Stimulated activated naive CD8-positive, alpha-beta T cell treated with anti-CD3 and anti-CD28 coated beads, Interleukin-15, Interleukin-2, amounts not matched to agents 100 ng/mL and 50 ng/mL, for 24 hours (primary cell): Measurements from ENCODE around the gene SNX9.
"Not testable (repeated sequence)": the region's sequence is repeated elsewhere in the genome, so short reads cannot be mapped to it uniquely, and the experiment has no call there.

ENCODE experiments used
- H3K27ac Mint-ChIP-seq: one replicate; pipeline ENCODE4 v1.8.0; 2021; ENCODE audit warnings: mild to moderate bottlenecking, mixed read lengths
- H3K27me3 Mint-ChIP-seq: one replicate; pipeline ENCODE4 v1.8.0; 2021; ENCODE audit warnings: mixed read lengths
- H3K36me3 Mint-ChIP-seq: one replicate; pipeline ENCODE4 v1.8.0; 2021; ENCODE audit warnings: low read depth, mixed read lengths
- H3K4me1 Mint-ChIP-seq: one replicate; pipeline ENCODE4 v1.8.0; 2021; ENCODE audit warnings: low read depth, mixed read lengths
- H3K4me3 Mint-ChIP-seq: one replicate; pipeline ENCODE4 v1.8.0; 2021; ENCODE audit warnings: mild to moderate bottlenecking, mixed read lengths
- H3K9me3 Mint-ChIP-seq: one replicate; pipeline ENCODE4 v1.8.0; 2021; ENCODE audit warnings: mixed read lengths

SNX9 gene

DNA sequence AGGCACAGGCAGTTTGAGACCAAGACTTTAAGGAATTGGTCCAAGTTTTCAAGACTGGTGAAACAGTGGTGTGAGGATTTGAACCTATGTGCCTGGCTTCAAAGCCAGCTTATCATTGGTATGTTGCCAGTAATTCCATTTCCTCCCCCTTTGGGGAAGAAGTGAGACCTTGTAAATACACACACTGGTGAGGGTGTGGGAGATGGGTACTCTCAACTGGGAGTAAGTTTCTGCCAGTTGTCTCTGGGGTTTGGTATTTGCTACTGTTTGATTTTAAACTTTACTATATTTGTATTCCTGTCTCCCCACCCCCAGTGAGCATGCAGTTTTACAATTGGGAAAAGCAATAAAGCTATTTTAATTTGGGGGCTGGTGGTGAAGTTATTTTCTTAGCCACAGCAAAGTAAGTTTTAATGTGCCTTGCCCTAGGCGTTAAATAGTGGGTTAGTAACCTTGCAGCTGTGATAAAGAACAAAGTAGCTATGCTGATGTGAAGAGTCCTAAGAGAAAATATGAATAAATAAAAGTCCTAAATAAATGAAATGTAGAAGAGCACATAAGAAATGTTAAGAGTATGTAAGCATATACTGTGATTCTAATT, 31.0 kb downstream of the SNX9 start:
- H3K27me3 Mint-ChIP-seq: no peaks in the 10 kb centered on the region
- peaks cover 67% of the 10 kb centered on the region for H3K36me3 Mint-ChIP-seq
- H3K9me3 Mint-ChIP-seq: peaks cover 25% of the 10 kb centered on the region
- H3K4me3 Mint-ChIP-seq: no peak overlapping the region
- H3K4me1 Mint-ChIP-seq: peaks cover 72% of the 10 kb centered on the region
- H3K27ac Mint-ChIP-seq: no peak overlapping the region

DNA sequence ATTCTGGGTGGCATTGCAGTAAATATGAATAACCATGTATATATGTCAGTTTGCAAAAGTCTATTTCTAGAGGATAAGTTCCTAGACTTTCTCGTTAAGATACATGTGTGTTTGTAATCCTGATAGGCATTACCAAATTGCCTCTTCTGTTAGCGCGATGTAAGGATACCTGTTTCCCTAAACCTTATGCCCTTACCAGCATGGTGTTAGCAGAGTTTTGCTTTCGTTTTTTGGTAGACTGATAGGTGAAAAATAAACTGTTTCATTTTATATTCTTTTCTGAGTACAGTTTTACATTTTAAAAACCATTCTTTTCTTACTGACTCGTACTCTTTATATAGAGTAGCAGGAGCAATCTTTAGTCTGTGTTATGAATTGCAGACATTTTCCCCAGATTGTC, 32.3 kb downstream of the SNX9 start:
- H3K4me1 Mint-ChIP-seq: peaks cover 72% of the 10 kb centered on the region
- H3K27ac Mint-ChIP-seq: no peak overlapping the region
- H3K9me3 Mint-ChIP-seq: peaks cover 25% of the 10 kb centered on the region
- no peak overlapping the region for H3K4me3 Mint-ChIP-seq
- H3K27me3 Mint-ChIP-seq: no peaks in the 10 kb centered on the region
- peaks cover 59% of the 10 kb centered on the region for H3K36me3 Mint-ChIP-seq

DNA sequence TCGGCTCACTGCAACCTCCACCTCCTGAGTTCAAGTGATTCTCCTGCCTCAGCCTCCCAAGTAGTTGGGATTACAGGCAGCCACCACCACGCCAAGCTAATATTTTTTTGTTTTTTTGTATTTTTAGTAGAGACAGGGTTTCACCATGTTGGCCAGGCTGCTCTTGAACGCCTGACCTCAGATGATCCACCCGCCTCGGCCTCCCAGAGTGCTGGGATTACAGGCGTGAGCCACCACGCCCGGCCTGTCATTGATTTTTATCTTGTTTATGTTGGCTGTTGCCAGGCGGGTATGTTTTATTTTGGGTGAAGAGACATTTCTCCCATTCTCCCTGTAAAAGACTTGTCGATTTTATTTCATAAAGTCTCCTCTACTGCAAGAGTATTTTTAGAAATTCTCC, 32.8 kb downstream of the SNX9 start:
- H3K4me3 Mint-ChIP-seq, H3K27ac Mint-ChIP-seq, H3K27me3 Mint-ChIP-seq: not testable (repeated sequence)
- Mint-ChIP-seq H3K9me3 (peaks cover 25% of the 10 kb centered on the region), H3K4me1 (peaks cover 74% of the 10 kb centered on the region), H3K36me3 (peaks cover 59% of the 10 kb centered on the region)

DNA sequence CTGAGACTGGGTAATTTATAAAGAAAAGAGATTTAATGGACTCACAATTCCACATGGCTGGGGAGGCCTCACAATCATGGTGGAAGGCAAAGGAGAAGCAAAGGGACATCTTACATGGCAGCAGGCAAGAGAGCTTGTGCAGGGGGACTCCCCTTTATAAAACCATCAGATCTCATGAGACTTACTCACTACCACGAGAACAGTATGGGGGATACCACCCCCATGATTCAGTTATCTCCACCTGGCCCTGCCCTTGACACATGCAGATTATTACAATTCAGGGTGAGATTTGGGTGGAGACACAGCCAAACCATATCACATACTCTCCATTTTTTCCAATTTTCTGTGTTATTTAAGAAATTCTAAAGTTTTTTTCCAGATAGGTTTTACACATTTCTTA, 35.6 kb downstream of the SNX9 start:
- H3K27me3 Mint-ChIP-seq, H3K4me3 Mint-ChIP-seq: not testable (repeated sequence)
- peak overlapping the region; percentile 36 for H3K27ac Mint-ChIP-seq
- H3K4me1 Mint-ChIP-seq: peaks cover 89% of the 10 kb centered on the region
- H3K36me3 Mint-ChIP-seq: peaks cover 60% of the 10 kb centered on the region
- peaks cover 16% of the 10 kb centered on the region for H3K9me3 Mint-ChIP-seq

DNA sequence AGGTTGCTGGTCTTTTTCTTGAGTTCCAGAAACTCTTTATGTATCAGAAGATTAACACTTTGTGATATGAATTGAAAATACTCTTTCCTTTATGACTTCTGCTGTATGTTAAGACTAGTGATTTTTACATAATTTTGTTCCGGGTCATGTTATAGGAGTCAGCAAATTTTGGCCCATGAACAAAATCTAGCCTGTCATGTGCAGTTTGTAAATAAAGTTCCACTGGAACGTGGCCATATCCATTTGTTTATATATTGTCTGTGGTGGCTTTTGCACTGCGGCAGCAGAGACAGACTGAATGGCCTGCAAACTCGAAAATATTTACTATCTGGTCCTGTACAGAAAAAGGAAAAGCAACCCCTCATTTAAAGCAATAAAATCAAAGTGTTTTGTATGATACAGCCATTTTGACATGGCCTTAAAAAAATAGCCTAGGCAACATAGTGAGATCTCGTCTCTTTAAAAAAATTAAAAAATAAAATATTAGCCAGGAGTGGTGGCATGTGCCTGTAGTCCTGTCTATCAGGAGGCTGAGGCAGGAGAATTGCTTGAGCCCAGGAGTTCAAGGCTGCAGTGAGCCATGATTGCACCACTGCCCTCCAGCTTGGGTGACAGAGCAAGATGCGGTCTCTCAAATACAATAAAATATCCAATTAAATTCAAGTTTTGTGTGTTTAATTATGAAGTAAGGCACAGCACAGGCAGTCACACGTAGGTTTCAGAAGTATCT, 36.9 kb downstream of the SNX9 start:
- Mint-ChIP-seq H3K9me3 (peaks cover 14% of the 10 kb centered on the region), H3K36me3 (peaks cover 64% of the 10 kb centered on the region), H3K27ac (peak overlapping the region; percentile 36), H3K4me3 (no peak overlapping the region), H3K27me3 (no peaks in the 10 kb centered on the region), H3K4me1 (peaks cover 89% of the 10 kb centered on the region)

DNA sequence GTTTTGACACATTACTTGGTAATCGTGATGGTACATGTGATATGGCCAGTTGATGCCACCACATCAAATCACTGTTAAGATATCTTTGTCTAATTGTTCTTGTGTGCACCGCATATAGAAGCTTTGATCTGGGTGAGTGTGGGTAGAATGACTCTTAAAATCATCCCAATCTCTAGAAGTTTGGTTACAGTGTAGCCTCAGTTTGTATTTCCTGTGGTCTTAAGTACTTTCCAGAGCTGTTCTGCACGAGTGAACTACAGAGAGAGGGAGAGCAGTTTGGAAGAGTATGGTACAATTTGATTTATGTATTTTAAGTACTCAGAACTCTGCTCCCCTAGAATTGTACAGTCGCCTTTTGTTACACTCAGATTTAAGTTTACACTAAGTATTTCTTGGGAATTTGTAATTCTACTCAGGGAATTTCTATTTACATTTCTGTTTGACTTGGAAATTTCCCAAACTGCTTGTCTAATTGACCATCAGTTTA, 37.5 kb downstream of the SNX9 start:
- Mint-ChIP-seq H3K9me3 (peaks cover 10% of the 10 kb centered on the region), H3K4me1 (peaks cover 89% of the 10 kb centered on the region), H3K4me3 (no peak overlapping the region), H3K36me3 (peaks cover 66% of the 10 kb centered on the region), H3K27ac (peak overlapping the region; percentile 55), H3K27me3 (no peaks in the 10 kb centered on the region)

DNA sequence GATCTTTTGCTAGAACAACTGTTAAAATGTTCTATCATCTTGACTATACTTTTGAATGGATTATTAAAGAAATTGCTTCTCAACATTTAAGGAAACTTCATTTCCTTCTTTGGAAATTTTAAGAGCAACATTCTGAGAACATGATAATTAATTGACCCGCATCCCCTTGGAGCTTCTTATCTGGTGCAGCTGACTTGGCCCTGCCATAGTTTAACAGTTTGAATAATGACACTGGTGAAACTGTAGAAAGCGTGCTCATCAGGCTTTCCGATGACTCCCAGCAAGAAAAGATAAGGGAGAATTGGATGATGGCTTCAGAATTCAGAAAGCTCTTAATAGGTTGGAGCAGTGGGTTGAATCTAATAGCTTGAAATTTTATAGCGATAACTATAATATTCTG, 38.1 kb downstream of the SNX9 start:
- Mint-ChIP-seq H3K27me3 (no peaks in the 10 kb centered on the region), H3K4me3 (no peak overlapping the region), H3K36me3 (peaks cover 67% of the 10 kb centered on the region), H3K4me1 (peaks cover 93% of the 10 kb centered on the region), H3K27ac (no peak overlapping the region), H3K9me3 (peaks cover 10% of the 10 kb centered on the region)

DNA sequence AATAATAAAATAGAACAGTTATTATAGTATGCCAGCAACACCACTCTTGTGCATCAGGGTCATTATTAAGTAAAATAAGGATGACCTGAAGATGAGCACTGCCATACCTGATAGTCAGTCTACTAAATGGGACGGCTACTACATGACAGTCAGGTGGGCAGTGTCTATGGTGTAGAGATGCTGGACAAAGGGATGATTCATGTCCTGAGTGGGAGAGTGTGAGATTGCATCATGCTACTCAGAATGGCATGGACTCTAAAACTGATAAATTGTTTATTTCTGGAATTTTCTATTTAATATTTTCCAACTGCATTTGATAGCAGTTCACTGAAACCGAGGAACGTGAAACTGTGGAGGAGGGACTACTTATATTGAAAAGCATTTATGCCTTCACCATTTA, 38.8 kb downstream of the SNX9 start:
- H3K27ac Mint-ChIP-seq: no peak overlapping the region
- H3K4me1 Mint-ChIP-seq: peaks cover 88% of the 10 kb centered on the region
- no peaks in the 10 kb centered on the region for H3K27me3 Mint-ChIP-seq
- H3K9me3 Mint-ChIP-seq: peaks cover 10% of the 10 kb centered on the region
- no peak overlapping the region for H3K4me3 Mint-ChIP-seq
- peaks cover 61% of the 10 kb centered on the region for H3K36me3 Mint-ChIP-seq

DNA sequence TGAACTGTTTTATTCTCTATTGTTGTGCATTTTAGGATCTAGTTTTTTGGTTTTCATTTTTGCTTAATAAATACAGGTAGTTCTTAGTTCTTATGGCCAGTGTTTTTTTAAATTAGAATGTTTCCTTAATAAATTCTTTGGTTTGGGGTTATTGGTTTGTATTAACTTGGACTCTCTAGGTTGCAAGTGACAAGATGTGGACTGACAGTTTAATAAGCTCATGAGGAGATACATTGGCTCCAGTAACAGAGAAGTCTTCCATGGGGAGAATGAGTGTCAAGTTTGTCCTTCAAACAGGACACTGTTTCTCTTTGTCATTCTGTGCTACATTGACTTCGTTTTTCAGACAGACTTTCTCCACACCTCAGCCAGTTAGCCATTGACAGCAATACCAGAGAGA, 39.7 kb downstream of the SNX9 start:
- Mint-ChIP-seq H3K27ac (no peak overlapping the region), H3K4me1 (peaks cover 85% of the 10 kb centered on the region), H3K27me3 (no peaks in the 10 kb centered on the region)

DNA sequence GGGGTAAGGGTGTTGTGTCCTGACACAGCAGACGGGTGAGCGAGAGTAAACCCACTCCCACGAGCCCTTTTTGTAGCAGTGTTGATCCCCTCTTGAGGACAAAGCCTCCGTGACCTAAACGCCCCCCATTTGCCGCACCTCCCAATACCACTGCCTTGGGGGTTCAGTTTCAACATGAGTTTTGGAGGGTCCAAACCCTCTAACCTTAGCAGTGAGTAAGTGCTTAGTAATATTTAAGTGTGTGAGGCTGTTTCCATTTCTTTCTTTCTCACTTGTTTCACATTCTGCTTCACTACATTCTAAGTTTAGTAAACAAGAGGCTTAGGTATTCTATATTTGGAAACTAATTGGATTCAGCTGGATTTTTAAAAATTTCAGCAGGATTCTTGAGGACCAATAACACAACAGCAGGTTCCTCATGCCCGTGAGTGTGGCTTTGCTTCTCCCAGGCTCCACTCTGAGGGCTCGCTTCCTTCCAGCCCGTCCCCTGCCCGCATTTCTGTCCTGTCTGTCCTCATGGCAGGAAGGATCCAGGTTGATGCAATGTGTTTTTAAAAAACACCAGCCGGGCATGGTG, 41.2 kb downstream of the SNX9 start:
- Mint-ChIP-seq H3K36me3 (peaks cover 41% of the 10 kb centered on the region), H3K27ac (peak overlapping the region; percentile 67), H3K4me3 (peak overlapping the region; percentile 17), H3K4me1 (peaks cover 69% of the 10 kb centered on the region), H3K27me3 (no peaks in the 10 kb centered on the region), H3K9me3 (peaks cover 4% of the 10 kb centered on the region)

More for the DNA sequence above, 39.7 kb downstream of the SNX9 start:
- no peak overlapping the region for H3K4me3 Mint-ChIP-seq
- H3K36me3 Mint-ChIP-seq: peaks cover 56% of the 10 kb centered on the region
- peaks cover 10% of the 10 kb centered on the region for H3K9me3 Mint-ChIP-seq

DNA sequence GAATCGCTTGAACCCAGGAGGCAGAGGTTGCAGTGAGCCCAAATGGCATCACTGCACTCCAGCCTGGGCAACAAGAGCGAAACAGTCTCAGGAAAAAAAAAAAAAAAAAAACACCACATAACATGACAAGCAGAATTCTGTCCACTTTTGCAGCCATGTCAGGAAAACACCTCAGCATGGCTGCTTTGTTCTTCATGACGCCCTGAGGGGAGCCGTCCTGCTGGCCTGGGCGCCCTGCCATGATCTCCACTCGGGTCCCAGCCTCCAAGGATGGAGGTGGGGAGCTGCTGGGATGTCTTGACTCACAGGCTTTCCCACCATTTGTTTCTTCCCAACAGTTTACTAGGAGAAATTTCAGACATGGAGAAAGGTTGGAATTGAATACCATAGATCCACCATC, 42.2 kb downstream of the SNX9 start:
- H3K4me1 Mint-ChIP-seq: peaks cover 59% of the 10 kb centered on the region

DNA sequence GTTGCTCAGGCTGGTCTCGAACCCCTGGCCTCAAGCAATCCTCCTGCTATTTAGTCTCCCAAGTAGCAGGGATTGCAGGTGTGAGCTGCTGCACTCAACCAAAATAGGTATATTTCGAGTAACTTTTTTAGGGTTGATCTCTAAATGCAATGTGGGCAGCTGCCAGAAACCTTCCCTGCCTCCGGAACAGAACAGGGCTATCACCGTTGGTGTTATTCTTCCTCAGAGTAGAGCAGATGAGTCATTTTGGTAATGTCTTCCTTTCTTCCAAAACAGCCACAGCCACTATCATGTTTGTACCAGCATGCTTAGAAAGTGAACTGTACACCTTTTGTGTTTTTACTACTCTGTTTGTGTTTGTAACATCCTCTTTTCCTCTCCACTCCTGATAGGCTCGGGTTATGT, 44.1 kb downstream of the SNX9 start:
- Mint-ChIP-seq H3K27me3 (no peaks in the 10 kb centered on the region), H3K9me3 (peaks cover 4% of the 10 kb centered on the region), H3K27ac (peak overlapping the region; percentile 51), H3K4me3 (peak overlapping the region; percentile 7), H3K4me1 (peaks cover 40% of the 10 kb centered on the region), H3K36me3 (peaks cover 32% of the 10 kb centered on the region)

More for the DNA sequence above, 42.2 kb downstream of the SNX9 start:
- H3K27me3 Mint-ChIP-seq: no peaks in the 10 kb centered on the region
- no peak overlapping the region for H3K27ac Mint-ChIP-seq
- H3K36me3 Mint-ChIP-seq: peaks cover 39% of the 10 kb centered on the region
- H3K4me3 Mint-ChIP-seq: no peak overlapping the region
- H3K9me3 Mint-ChIP-seq: peaks cover 4% of the 10 kb centered on the region

DNA sequence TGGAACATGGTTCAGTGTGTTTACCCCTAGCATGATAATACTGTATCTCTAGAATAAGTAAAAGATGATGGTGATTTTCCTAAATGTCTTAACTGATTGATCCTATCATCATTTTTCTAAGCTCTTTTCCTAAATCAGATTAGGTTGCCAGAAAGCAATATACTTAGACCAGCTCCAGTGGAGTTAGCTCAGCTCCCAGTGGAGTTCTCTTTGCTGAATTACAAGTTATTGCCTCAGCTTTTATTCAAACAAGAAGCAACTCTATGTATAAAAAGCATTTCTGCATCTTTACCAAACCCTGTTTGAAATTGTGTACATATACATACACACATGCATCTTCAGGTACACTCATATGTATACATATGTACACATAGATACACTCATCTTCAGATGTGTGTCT, 44.9 kb downstream of the SNX9 start:
- Mint-ChIP-seq H3K9me3 (peaks cover 4% of the 10 kb centered on the region), H3K27me3 (no peaks in the 10 kb centered on the region), H3K4me1 (peaks cover 38% of the 10 kb centered on the region), H3K36me3 (peaks cover 29% of the 10 kb centered on the region), H3K27ac (no peak overlapping the region), H3K4me3 (no peak overlapping the region)

DNA sequence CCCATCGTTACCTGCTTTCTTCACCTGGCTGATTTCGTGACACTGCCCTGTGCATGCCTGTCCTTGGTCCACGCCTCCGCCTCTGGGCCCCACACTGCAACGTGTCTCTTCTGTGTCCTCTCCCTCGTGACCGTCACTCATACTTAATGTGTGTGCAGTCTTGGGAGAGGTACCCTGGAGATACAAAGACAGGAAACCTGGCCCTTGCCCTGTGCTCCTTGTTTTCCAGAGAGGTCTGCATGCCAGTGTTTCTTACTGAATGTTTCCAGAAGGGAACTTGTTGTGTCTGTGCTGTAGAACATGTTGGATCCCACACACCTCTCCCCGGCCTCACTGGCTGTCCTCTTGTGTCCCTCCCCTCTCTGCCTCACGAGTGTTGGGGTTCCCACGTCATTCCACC, 45.8 kb downstream of the SNX9 start:
- H3K36me3 Mint-ChIP-seq: peaks cover 24% of the 10 kb centered on the region
- peaks cover 34% of the 10 kb centered on the region for H3K4me1 Mint-ChIP-seq
- no peak overlapping the region for H3K4me3 Mint-ChIP-seq

DNA sequence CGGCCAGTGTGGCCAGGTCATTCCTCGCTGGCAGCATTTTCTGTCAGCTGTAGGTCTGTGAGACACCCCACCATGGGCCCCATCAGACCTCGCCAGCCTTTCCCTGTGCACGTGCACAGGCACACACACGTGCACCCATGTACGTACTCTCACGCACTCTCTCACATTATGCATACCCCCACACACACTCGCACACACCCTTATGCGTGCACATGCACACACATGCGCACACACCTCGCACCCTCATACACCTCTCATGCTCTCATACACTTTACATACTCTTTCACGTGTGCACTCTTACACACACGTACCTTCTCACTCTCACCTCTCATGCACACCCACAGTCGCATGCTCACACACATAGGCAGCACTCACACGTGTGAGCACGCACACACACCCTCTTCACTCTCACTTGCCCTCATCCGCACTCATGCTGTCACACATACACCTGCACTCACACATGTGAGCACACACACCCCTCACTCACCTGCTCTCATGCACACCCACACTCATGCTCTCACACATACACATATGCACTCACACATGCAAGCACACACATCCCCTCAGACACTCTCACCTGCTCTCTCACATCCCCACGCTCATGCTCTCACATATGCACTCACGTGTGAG, 46.7 kb downstream of the SNX9 start:
- Mint-ChIP-seq H3K9me3 (no peaks in the 10 kb centered on the region), H3K4me3 (no peak overlapping the region), H3K27ac (no peak overlapping the region), H3K36me3 (peaks cover 25% of the 10 kb centered on the region), H3K4me1 (peaks cover 27% of the 10 kb centered on the region), H3K27me3 (no peaks in the 10 kb centered on the region)

More for the DNA sequence above, 45.8 kb downstream of the SNX9 start:
- H3K9me3 Mint-ChIP-seq: no peaks in the 10 kb centered on the region
- no peaks in the 10 kb centered on the region for H3K27me3 Mint-ChIP-seq
- H3K27ac Mint-ChIP-seq: no peak overlapping the region
